OCI-M2 (cell line): ENCODE measurements around the gene TTLL3.
"Not testable (repeated sequence)": the region's sequence is repeated elsewhere in the genome, so short reads cannot be mapped to it uniquely, and the experiment has no call there.

ENCODE experiments used
- DNase-seq: peaks from one replicate; lab custom pipeline; 2025; ENCODE audit not compliant: unreplicated experiment; lab: John Stamatoyannopoulos, UW

Gene TTLL3

GRCh38 chr3:9864200-9864927 is 54.3 kb downstream of the TTLL3 start:
- no peak for DNase-seq

- DNase-seq, result not testable (repeated sequence)
Measured at GRCh38 chr3:9865125-9865637, 55.1 kb downstream of the TTLL3 start.

- DNase-seq, result no peak
Measured at GRCh38 chr3:9866639-9867038, 56.6 kb downstream of the TTLL3 start.

- no peak for DNase-seq
Measured at GRCh38 chr3:9867106-9867505, 57.0 kb downstream of the TTLL3 start.

- no peak for DNase-seq
Measured at GRCh38 chr3:9869955-9870354, 59.9 kb downstream of the TTLL3 start.

GRCh38 chr3:9870978-9871377 is 60.9 kb downstream of the TTLL3 start:
- DNase-seq, result no peak

- not testable (repeated sequence) for DNase-seq
Measured at GRCh38 chr3:9872067-9872466, 62.0 kb downstream of the TTLL3 start.

GRCh38 chr3:9875448-9875847 is 65.4 kb downstream of the TTLL3 start:
- no peak for DNase-seq

GRCh38 chr3:9876255-9876654 is 66.2 kb downstream of the TTLL3 start:
- not testable (repeated sequence) for DNase-seq

GRCh38 chr3:9876991-9877390 is 66.9 kb downstream of the TTLL3 start:
- DNase-seq, result no peak

- DNase-seq, result no peak
Measured at GRCh38 chr3:9878700-9879099, 68.6 kb downstream of the TTLL3 start.

GRCh38 chr3:9879830-9880549 is 69.9 kb downstream of the TTLL3 start, which contains the start of gene CIDEC:
TSS of gene CIDEC (minus strand) at chr3:9880253. CDS start at chr3:9878486, 1,767 bp downstream.
- DNase-seq, result no peak

- DNase-seq, result no peak
Measured at GRCh38 chr3:9881441-9881840, 71.4 kb downstream of the TTLL3 start.

GRCh38 chr3:9883706-9884554 is 73.9 kb downstream of the TTLL3 start:
- no peak for DNase-seq

- no peak for DNase-seq
Measured at GRCh38 chr3:9884555-9885165, 74.6 kb downstream of the TTLL3 start.
